ENCODE measurements around the gene CPEB4.

CPEB4 gene

GRCh38 chr5:173904151-173904550, 16.0 kb downstream of the CPEB4 start:
- FAIRE-seq (no peak), DNase-seq (ENCODE audit: insufficient read length, low spot score) (no peak)
- no peak for TF ChIP-seq POLR2A (IDR thresholded peaks at IDR 0.05; ENCODE audit: low read depth, low read length)

- FAIRE-seq (no peak), DNase-seq (ENCODE audit: insufficient read length, low spot score) (no peak)
- no peak for TF ChIP-seq POLR2A (IDR thresholded peaks at IDR 0.05; ENCODE audit: low read depth, low read length)
These were observed 19.1 kb downstream of the CPEB4 start for GRCh38 chr5:173907284-173907683.

- no peak for FAIRE-seq
- no peak for DNase-seq (ENCODE audit: insufficient read length, low spot score)
- TF ChIP-seq POLR2A (IDR thresholded peaks at IDR 0.05; ENCODE audit: low read depth, low read length) = no peak
These were observed 19.7 kb downstream of the CPEB4 start for GRCh38 chr5:173907686-173908371.

- DNase-seq (ENCODE audit: insufficient read length, low spot score) (no peak), FAIRE-seq (no peak)
- no peak for TF ChIP-seq POLR2A (IDR thresholded peaks at IDR 0.05; ENCODE audit: low read depth, low read length)
These were observed 21.1 kb downstream of the CPEB4 start for GRCh38 chr5:173909199-173909598.

GRCh38 chr5:173910215-173910614, 22.1 kb downstream of the CPEB4 start:
- TF ChIP-seq POLR2A (IDR thresholded peaks at IDR 0.05; ENCODE audit: low read depth, low read length) = no peak
- DNase-seq (ENCODE audit: insufficient read length, low spot score) (no peak), FAIRE-seq (no peak)

- FAIRE-seq (no peak), DNase-seq (ENCODE audit: insufficient read length, low spot score) (no peak)
- no peak for TF ChIP-seq POLR2A (IDR thresholded peaks at IDR 0.05; ENCODE audit: low read depth, low read length)
These were observed 23.5 kb downstream of the CPEB4 start for GRCh38 chr5:173911623-173912022.

- FAIRE-seq = no peak
These were observed 25.7 kb downstream of the CPEB4 start for GRCh38 chr5:173913686-173914321.

GRCh38 chr5:173915310-173916014, 27.3 kb downstream of the CPEB4 start:
- FAIRE-seq (no peak), DNase-seq (ENCODE audit: insufficient read length, low spot score) (no peak)
- no peak for TF ChIP-seq POLR2A (IDR thresholded peaks at IDR 0.05; ENCODE audit: low read depth, low read length)

More at GRCh38 chr5:173913686-173914321, 25.7 kb downstream of the CPEB4 start:
- no peak for DNase-seq (ENCODE audit: insufficient read length, low spot score)
- no peak for TF ChIP-seq POLR2A (IDR thresholded peaks at IDR 0.05; ENCODE audit: low read depth, low read length)

GRCh38 chr5:173916233-173916632, 28.1 kb downstream of the CPEB4 start:
- DNase-seq (ENCODE audit: insufficient read length, low spot score) (no peak), FAIRE-seq (no peak)
- no peak for TF ChIP-seq POLR2A (IDR thresholded peaks at IDR 0.05; ENCODE audit: low read depth, low read length)

- FAIRE-seq (peak; percentile 95), DNase-seq (ENCODE audit: insufficient read length, low spot score) (peak; percentile 66)
- peak; percentile 63 for TF ChIP-seq POLR2A (IDR thresholded peaks at IDR 0.05; ENCODE audit: low read depth, low read length)
These were observed 29.9 kb downstream of the CPEB4 start for GRCh38 chr5:173917788-173918786.

GRCh38 chr5:173919443-173919842, 31.3 kb downstream of the CPEB4 start:
- FAIRE-seq (peak; percentile 87), DNase-seq (ENCODE audit: insufficient read length, low spot score) (no peak)
- no peak for TF ChIP-seq POLR2A (IDR thresholded peaks at IDR 0.05; ENCODE audit: low read depth, low read length)

- DNase-seq (ENCODE audit: insufficient read length, low spot score) (no peak), FAIRE-seq (no peak)
- no peak for TF ChIP-seq POLR2A (IDR thresholded peaks at IDR 0.05; ENCODE audit: low read depth, low read length)
These were observed 32.0 kb downstream of the CPEB4 start for GRCh38 chr5:173920024-173920753.
